WTC11 (cell line): Measurements from ENCODE around the gene FNDC3B.
A peak's percentile ranks its signal among the peaks of the same experiment; 100 is the strongest.

ENCODE experiments used
- CREM ChIP-seq: sonication (generic); formaldehyde crosslinking; IDR thresholded peaks from 2 replicates; pipeline ENCODE4 v1.8.1; 2022; ENCODE audit warnings: mild to moderate bottlenecking, missing genetic modification reagents, moderate library complexity
- CTCF ChIP-seq: fragments of 200-600 bp; IDR thresholded peaks from 2 replicates; pipeline ENCODE4 v1.8.0; 2022; ENCODE audit warnings: antibody characterized with exemption
- FOXK1 ChIP-seq: sonication (generic); formaldehyde crosslinking; IDR thresholded peaks from 2 replicates; pipeline ENCODE4 v1.8.0; 2022; ENCODE audit warnings: mild to moderate bottlenecking, moderate library complexity, missing genetic modification reagents
- FOXP1 ChIP-seq: sonication (generic); formaldehyde crosslinking; IDR thresholded peaks from 2 replicates; pipeline ENCODE4 v1.8.0; 2022; ENCODE audit warnings: missing genetic modification reagents, mild to moderate bottlenecking, moderate library complexity, borderline replicate concordance
- JUN ChIP-seq: sonication (generic); formaldehyde crosslinking; IDR thresholded peaks from 2 replicates; pipeline ENCODE4 v1.8.0; 2023; ENCODE audit warnings: mild to moderate bottlenecking, missing genetic modification reagents
- MAX ChIP-seq: sonication (generic); formaldehyde crosslinking; IDR thresholded peaks from 2 replicates; pipeline ENCODE4 v1.8.0; 2022; ENCODE audit warnings: mild to moderate bottlenecking, missing genetic modification reagents
- MYBL2 ChIP-seq: sonication (generic); formaldehyde crosslinking; IDR thresholded peaks from 2 replicates; pipeline ENCODE4 v1.8.1; 2023; ENCODE audit warnings: mild to moderate bottlenecking, moderate library complexity, missing genetic modification reagents
- SMAD4 ChIP-seq: sonication (generic); formaldehyde crosslinking; IDR thresholded peaks from 2 replicates; pipeline ENCODE4 v1.8.0; 2022; ENCODE audit warnings: mild to moderate bottlenecking, missing genetic modification reagents
- ZNF416 ChIP-seq: fragments of 250-450 bp; sonication (Bioruptor Pico); IDR thresholded peaks from 2 replicates; pipeline ENCODE4 v1.9.0; 2021; ENCODE audit warnings: mild to moderate bottlenecking, inconsistent platforms

DNA sequence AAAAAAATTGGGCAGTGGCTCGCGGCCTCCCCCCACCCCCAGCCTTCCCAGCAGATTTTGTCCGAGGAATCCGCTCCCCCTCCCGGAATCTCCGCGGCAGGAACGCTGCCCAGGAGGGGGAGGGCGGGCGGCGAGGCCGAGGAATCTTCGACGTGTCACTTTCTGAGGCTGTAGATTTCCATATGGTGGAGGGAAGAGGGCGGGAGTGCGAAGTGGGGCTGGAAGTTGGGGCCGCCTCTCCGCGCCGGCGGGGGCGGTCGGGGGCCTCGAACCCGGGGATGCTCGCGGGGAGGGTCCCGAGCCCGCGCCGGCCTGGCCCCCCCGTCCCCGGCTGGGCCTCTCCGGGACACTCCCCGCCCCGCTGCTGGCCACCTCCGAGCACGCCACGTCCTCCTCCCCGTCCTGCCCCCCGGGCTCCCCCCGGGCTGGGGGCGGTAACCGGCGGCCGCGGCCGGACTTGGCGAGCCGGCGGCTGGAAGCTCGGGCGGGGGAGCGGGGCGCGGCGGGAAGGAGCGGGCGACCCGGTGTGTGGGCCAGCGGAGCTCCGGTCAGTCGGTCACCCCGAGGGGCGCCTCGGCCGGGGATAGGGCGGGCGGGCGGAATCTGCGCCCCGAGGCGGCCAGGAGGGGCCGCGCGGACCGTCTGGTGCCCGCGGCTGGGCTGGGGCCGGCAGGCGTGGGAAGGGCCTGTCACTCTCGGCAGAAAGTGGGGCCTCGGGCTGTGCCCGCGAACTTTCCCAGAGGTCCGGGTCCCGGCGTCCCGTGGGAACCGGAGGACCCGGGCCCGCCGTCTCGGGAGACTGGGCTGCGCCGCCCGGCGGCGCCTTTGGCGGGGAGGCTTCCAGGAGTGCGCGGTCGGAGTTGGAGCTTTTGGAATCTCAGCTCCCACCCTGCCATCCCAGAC, 951 bp downstream of the FNDC3B start:
- no peak for TF ChIP-seq CTCF
- TF ChIP-seq FOXK1 (CRISPR knock-in tag): no peak
- TF ChIP-seq MAX (CRISPR knock-in tag): no peak
- no peak for TF ChIP-seq SMAD4 (CRISPR knock-in tag)
- no peak for TF ChIP-seq MYBL2 (CRISPR knock-in tag)
- no peak for TF ChIP-seq CREM
- no peak for TF ChIP-seq FOXP1 (CRISPR knock-in tag)
- TF ChIP-seq ZNF416 (CRISPR knock-in tag): no peak
- TF ChIP-seq JUN (CRISPR knock-in tag): 0 out of 2 replicates have a peak, but pooled peaks have one; percentile 29
